Spinal cord (tissue), 10 donors: ENCODE measurements around the gene GRAMD2B. TPM values are rescaled to one million over a fixed set of nuclear protein-coding genes. Genes with fewer than 3 reads are reported as not detected.
A peak's percentile ranks its signal among the peaks of the same experiment; 100 is the strongest.

ENCODE experiments used
- DNase-seq, 6 donors: peaks; one replicate each; pipeline versions ENCODE4 v3.0.0 to v3.0.0-alpha.2; 2013 to 2015; ENCODE audit warnings: low spot score in 6 of 6, low read depth in 4 of 6
- H3K27ac ChIP-seq: one replicate; pipeline ENCODE4 v1.5.1; 2013; ENCODE audit warnings: low read depth, low read length, control low read depth
- H3K27me3 ChIP-seq: one replicate; pipeline ENCODE4 v1.6.1; 2013; ENCODE audit warnings: low read length; ENCODE audit not compliant: control insufficient read depth, insufficient read depth
- H3K36me3 ChIP-seq: one replicate; pipeline ENCODE4 v1.6.1; 2013; ENCODE audit warnings: low read length; ENCODE audit not compliant: control insufficient read depth, insufficient read depth
- H3K4me1 ChIP-seq: one replicate; pipeline ENCODE4 v1.6.1; 2013; ENCODE audit warnings: low read length; ENCODE audit not compliant: control insufficient read depth, insufficient read depth
- H3K4me3 ChIP-seq: one replicate; pipeline ENCODE4 v1.5.1; 2013; ENCODE audit warnings: low read depth, low read length, control low read depth
- H3K9me3 ChIP-seq: one replicate; pipeline ENCODE4 v1.6.1; 2013; ENCODE audit warnings: low read length; ENCODE audit not compliant: control insufficient read depth, insufficient read depth
- WGBS: methylation state at CpG from one replicate; pipeline ENCODE4 v1.1.5; 2013; ENCODE audit warnings: missing lambda C conversion rate; ENCODE audit not compliant: insufficient coverage; 5-methylcytosine and 5-hydroxymethylcytosine counted together
- polyA plus RNA-seq, 2 donors: library from polyadenylated mRNA; unstranded; fragments of 120-200 nt; gene quantifications; one replicate each; pipeline ENCODE4 v1.2.1, GENCODE V29; 2013; ENCODE audit not compliant: insufficient read length in 2 of 2
- total RNA-seq, 2 donors: library from RNA; depleted of rRNA in 1 of 2; stranded (reverse); fragments of 120-200 nt in 1 of 2; fragments of >200 nt in 1 of 2; gene quantifications; one replicate each; pipeline versions ENCODE4 v1.2.3 to v1.2.4, GENCODE V29; 2013 to 2014
- donor health status: healthy.

The GRAMD2B gene
- total and polyA plus RNA-seq, 4 donors = 39.6 to 65.2 (median 50.4) TPM

GRCh38 chr5:126494393-126494792 is 71.2 kb downstream of the GRAMD2B start:
- Histone ChIP-seq H3K27ac (no peak overlapping the region), H3K36me3 (no peaks in the 10 kb centered on the region), H3K9me3 (no peaks in the 10 kb centered on the region), H3K4me1 (peaks cover 11% of the 10 kb centered on the region), H3K4me3 (no peak overlapping the region), H3K27me3 (no peaks in the 10 kb centered on the region)
- DNase-seq = no peak
- WGBS = 100% methylated on average over 1 of the region's 3 CpGs

- Histone ChIP-seq H3K27ac (no peak overlapping the region), H3K4me1 (peaks cover 8% of the 10 kb centered on the region), H3K27me3 (no peaks in the 10 kb centered on the region), H3K4me3 (no peak overlapping the region), H3K9me3 (no peaks in the 10 kb centered on the region), H3K36me3 (no peaks in the 10 kb centered on the region)
- 100% methylated on average over 1 of the region's 5 CpGs for WGBS
- no peak for DNase-seq
Observed at GRCh38 chr5:126497506-126497905, 74.3 kb downstream of the GRAMD2B start.

- Histone ChIP-seq H3K4me3 (no peak overlapping the region), H3K27me3 (no peaks in the 10 kb centered on the region), H3K9me3 (no peaks in the 10 kb centered on the region), H3K27ac (no peak overlapping the region), H3K4me1 (peaks cover 8% of the 10 kb centered on the region), H3K36me3 (no peaks in the 10 kb centered on the region)
- DNase-seq = no peak
- 88% methylated on average over 1 of the region's 2 CpGs for WGBS
Observed at GRCh38 chr5:126499278-126499677, 76.1 kb downstream of the GRAMD2B start.

- no peaks in the 10 kb centered on the region for H3K27me3 ChIP-seq
- DNase-seq = no peak
- 89% methylated on average over 1 of the region's 3 CpGs for WGBS
- no peaks in the 10 kb centered on the region for H3K9me3 ChIP-seq
- H3K27ac ChIP-seq = no peak overlapping the region
- H3K4me3 ChIP-seq = no peak overlapping the region
- H3K4me1 ChIP-seq = peaks cover 8% of the 10 kb centered on the region
- no peaks in the 10 kb centered on the region for H3K36me3 ChIP-seq
Observed at GRCh38 chr5:126499853-126500342, 76.7 kb downstream of the GRAMD2B start.

GRCh38 chr5:126501448-126501847 is 78.2 kb downstream of the GRAMD2B start:
- 100% methylated on average over 6 of the region's 10 CpGs for WGBS
- Histone ChIP-seq H3K4me1 (peaks cover 8% of the 10 kb centered on the region), H3K36me3 (no peaks in the 10 kb centered on the region), H3K27ac (no peak overlapping the region), H3K27me3 (no peaks in the 10 kb centered on the region), H3K9me3 (no peaks in the 10 kb centered on the region), H3K4me3 (no peak overlapping the region)
- DNase-seq = no peak

GRCh38 chr5:126503602-126504104 is 80.4 kb downstream of the GRAMD2B start:
- Histone ChIP-seq H3K27ac (no peak overlapping the region), H3K4me3 (no peak overlapping the region), H3K36me3 (no peaks in the 10 kb centered on the region), H3K4me1 (peaks cover 6% of the 10 kb centered on the region), H3K9me3 (no peaks in the 10 kb centered on the region), H3K27me3 (no peaks in the 10 kb centered on the region)
- DNase-seq = peak in 2 of 6 donors; percentile 65 to 68
- 22% methylated on average over 3 of the region's 5 CpGs for WGBS

GRCh38 chr5:126506079-126506478 is 82.9 kb downstream of the GRAMD2B start:
- Histone ChIP-seq H3K27me3 (no peaks in the 10 kb centered on the region), H3K27ac (no peak overlapping the region), H3K4me3 (no peak overlapping the region), H3K36me3 (no peaks in the 10 kb centered on the region), H3K4me1 (peaks cover 4% of the 10 kb centered on the region), H3K9me3 (no peaks in the 10 kb centered on the region)
- no CpG with 5 or more reads among the region's 4 CpGs for WGBS
- DNase-seq = no peak

- DNase-seq = no peak
- Histone ChIP-seq H3K9me3 (no peaks in the 10 kb centered on the region), H3K27ac (no peak overlapping the region), H3K4me1 (no peaks in the 10 kb centered on the region), H3K36me3 (no peaks in the 10 kb centered on the region), H3K27me3 (no peaks in the 10 kb centered on the region), H3K4me3 (no peak overlapping the region)
- 92% methylated on average over 10 of the region's 13 CpGs for WGBS
Observed at GRCh38 chr5:126508251-126508961, 85.2 kb downstream of the GRAMD2B start.

GRCh38 chr5:126508962-126509279 is 85.7 kb downstream of the GRAMD2B start:
- Histone ChIP-seq H3K27me3 (no peaks in the 10 kb centered on the region), H3K4me3 (no peak overlapping the region), H3K9me3 (no peaks in the 10 kb centered on the region), H3K4me1 (no peaks in the 10 kb centered on the region), H3K36me3 (no peaks in the 10 kb centered on the region), H3K27ac (no peak overlapping the region)
- DNase-seq = no peak

GRCh38 chr5:126509339-126509738 is 86.1 kb downstream of the GRAMD2B start:
- WGBS = 98% methylated on average over 5 of the region's 5 CpGs
- Histone ChIP-seq H3K27me3 (no peaks in the 10 kb centered on the region), H3K27ac (no peak overlapping the region), H3K9me3 (no peaks in the 10 kb centered on the region), H3K4me3 (no peak overlapping the region), H3K4me1 (no peaks in the 10 kb centered on the region), H3K36me3 (no peaks in the 10 kb centered on the region)
- no peak for DNase-seq
